PC-9 (cell line): ENCODE results near the gene HDAC8.

Experiments
- EZH2 ChIP-seq: fragments of 200-600 bp; sonication (generic); IDR thresholded peaks from 2 replicates; pipeline ENCODE4 v1.8.0; 2017; ENCODE audit warnings: antibody characterized with exemption, low read depth
- TF ChIP-seq, protein P1 (sequence below): fragments of 200-600 bp; sonication (generic); conservative IDR thresholded peaks from 2 replicates; pipeline ENCODE4 v1.6.1; 2017; ENCODE audit warnings: mixed run types, antibody characterized with exemption, mild to moderate bottlenecking, moderate library complexity

GRCh38 chrX:72308209-72308565 is 264.5 kb downstream of the HDAC8 start:
- TF ChIP-seq, protein P1, sequence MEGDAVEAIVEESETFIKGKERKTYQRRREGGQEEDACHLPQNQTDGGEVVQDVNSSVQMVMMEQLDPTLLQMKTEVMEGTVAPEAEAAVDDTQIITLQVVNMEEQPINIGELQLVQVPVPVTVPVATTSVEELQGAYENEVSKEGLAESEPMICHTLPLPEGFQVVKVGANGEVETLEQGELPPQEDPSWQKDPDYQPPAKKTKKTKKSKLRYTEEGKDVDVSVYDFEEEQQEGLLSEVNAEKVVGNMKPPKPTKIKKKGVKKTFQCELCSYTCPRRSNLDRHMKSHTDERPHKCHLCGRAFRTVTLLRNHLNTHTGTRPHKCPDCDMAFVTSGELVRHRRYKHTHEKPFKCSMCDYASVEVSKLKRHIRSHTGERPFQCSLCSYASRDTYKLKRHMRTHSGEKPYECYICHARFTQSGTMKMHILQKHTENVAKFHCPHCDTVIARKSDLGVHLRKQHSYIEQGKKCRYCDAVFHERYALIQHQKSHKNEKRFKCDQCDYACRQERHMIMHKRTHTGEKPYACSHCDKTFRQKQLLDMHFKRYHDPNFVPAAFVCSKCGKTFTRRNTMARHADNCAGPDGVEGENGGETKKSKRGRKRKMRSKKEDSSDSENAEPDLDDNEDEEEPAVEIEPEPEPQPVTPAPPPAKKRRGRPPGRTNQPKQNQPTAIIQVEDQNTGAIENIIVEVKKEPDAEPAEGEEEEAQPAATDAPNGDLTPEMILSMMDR, result no peak
- no peak for TF ChIP-seq EZH2
